ENCODE data around the gene VPS18. TPM values are rescaled to one million over a fixed set of nuclear protein-coding genes. Genes with fewer than 3 reads are reported as not detected.

VPS18 gene
- total and polyA plus RNA-seq, 2 donors (not counting 1 experiment from before 2014, with no cell fraction given): 13.6 to 29.6 TPM

DNA sequence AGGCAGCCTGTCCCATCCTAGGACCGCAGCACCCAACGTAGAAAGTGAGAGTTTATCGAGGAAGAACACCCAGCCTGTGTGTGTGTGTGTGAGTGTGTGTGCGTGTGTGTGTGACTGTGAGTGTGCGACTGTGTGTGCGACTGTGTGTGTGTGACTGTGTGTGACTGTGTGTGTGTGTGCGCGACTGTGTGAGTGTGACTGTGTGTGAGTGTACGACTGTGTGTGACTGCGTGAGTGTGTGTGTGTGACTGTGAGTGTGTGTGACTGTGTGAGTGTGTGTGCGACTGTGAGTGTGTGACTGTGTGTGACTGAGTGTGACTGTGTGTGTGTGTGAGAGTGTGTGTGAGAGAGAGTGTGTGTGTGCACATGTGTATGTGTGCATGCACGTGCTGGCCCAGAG is 19.8 kb downstream of the VPS18 start:
- no peak for ATAC-seq (ENCODE audit: low read depth)
- no peaks in the 10 kb centered on the region for H3K9me3 ChIP-seq (ENCODE audit: control extremely low read depth in 1 of 3, control insufficient read depth in 2 of 3, insufficient read depth in 1 of 3, low read length in 2 of 3)
- intact Hi-C loops (cut with micrococcal nuclease): no loop called here
- no peak overlapping the region for H3K27ac Mint-ChIP-seq
- no peaks in the 10 kb centered on the region for H3K9me3 Mint-ChIP-seq (ENCODE audit: insufficient read depth)
- no peak overlapping the region for H3K9ac ChIP-seq (ENCODE audit: low read length)
- H4K20me1 ChIP-seq (ENCODE audit: control insufficient read depth, insufficient read depth, low read length, poor library complexity, severe bottlenecking): no peaks in the 10 kb centered on the region
- no peaks in the 10 kb centered on the region for H3K4me1 Mint-ChIP-seq
- 93% methylated on average over 12 of the region's 12 CpGs for WGBS (ENCODE audit: insufficient coverage)
- no peaks in the 10 kb centered on the region for H3K79me2 ChIP-seq (ENCODE audit: control insufficient read depth, insufficient read depth, low read length)
- H3K4me3 Mint-ChIP-seq: no peak overlapping the region
- H3K27me3 Mint-ChIP-seq: no peaks in the 10 kb centered on the region
- ChIA-PET POLR2A (no interaction called here), CTCF (interaction anchor here (0.8 to 2.4 kb wide), 3 partner anchors 8 to 272 kb away, joined by 3 to 9 read pairs (median 7); no protein-coding TSS in a partner anchor)
- H3K4me3 ChIP-seq (ENCODE audit: control extremely low read depth in 1 of 5, extremely low read depth in 1 of 5, insufficient read depth in 1 of 5, low read depth in 2 of 5, low read length in 4 of 5): no peak overlapping the region
- H3K27me3 ChIP-seq (replicated peaks in 1 of 4; ENCODE audit: control extremely low read depth in 1 of 4, control insufficient read depth in 3 of 4, insufficient read depth in 4 of 4, low read length in 3 of 4): no peaks in the 10 kb centered on the region
- no peak overlapping the region for H3K4me2 ChIP-seq (replicated peaks; ENCODE audit: low read depth, low read length, poor library complexity, severe bottlenecking)
- no peaks in the 10 kb centered on the region for H3K4me1 ChIP-seq (ENCODE audit: control insufficient read depth in 2 of 2, insufficient read depth in 2 of 2, low read length in 2 of 2)
- DNase-seq: no peak
- H2AFZ ChIP-seq (ENCODE audit: insufficient read depth, low read depth, low read length, poor library complexity, severe bottlenecking): no peak overlapping the region
- TF ChIP-seq, protein P1, sequence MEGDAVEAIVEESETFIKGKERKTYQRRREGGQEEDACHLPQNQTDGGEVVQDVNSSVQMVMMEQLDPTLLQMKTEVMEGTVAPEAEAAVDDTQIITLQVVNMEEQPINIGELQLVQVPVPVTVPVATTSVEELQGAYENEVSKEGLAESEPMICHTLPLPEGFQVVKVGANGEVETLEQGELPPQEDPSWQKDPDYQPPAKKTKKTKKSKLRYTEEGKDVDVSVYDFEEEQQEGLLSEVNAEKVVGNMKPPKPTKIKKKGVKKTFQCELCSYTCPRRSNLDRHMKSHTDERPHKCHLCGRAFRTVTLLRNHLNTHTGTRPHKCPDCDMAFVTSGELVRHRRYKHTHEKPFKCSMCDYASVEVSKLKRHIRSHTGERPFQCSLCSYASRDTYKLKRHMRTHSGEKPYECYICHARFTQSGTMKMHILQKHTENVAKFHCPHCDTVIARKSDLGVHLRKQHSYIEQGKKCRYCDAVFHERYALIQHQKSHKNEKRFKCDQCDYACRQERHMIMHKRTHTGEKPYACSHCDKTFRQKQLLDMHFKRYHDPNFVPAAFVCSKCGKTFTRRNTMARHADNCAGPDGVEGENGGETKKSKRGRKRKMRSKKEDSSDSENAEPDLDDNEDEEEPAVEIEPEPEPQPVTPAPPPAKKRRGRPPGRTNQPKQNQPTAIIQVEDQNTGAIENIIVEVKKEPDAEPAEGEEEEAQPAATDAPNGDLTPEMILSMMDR (IDR thresholded peaks at IDR 0.05): no peak
- no peak for TF ChIP-seq EZH2 (IDR thresholded peaks at IDR 0.05; ENCODE audit: borderline replicate concordance, insufficient read depth, low read depth, low read length, poor library complexity, severe bottlenecking)
- H3K27ac ChIP-seq (ENCODE audit: low read length in 2 of 2): no peak overlapping the region
- no peaks in the 10 kb centered on the region for H3K36me3 ChIP-seq (replicated peaks in 1 of 2; ENCODE audit: control extremely low read depth in 1 of 2, control insufficient read depth in 1 of 2, extremely low read depth in 1 of 2, insufficient read depth in 2 of 2, low read length in 1 of 2)

DNA sequence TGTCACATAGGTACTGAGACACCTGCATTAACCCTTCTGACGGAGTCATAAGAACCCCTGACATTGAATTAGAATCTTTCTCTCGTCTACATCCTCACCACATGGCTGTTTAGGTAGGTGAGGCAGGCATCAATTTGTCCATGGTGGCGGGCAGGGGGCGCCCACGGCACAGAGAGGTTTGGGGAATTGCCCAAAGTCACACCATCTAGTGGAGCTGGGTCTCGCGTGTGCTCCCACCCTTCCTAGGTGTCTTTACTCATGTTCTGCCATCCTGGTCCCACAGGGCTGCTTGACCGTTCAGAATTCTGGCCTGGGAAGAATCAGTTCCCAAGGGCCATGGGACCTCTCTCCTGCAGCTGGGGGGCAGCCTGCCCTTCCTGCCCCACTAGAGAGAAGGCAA is 20.2 kb downstream of the VPS18 start:
- DNase-seq (no peak), ATAC-seq (ENCODE audit: low read depth) (no peak)
- H3K36me3 ChIP-seq (replicated peaks in 1 of 2; ENCODE audit: control extremely low read depth in 1 of 2, control insufficient read depth in 1 of 2, extremely low read depth in 1 of 2, insufficient read depth in 2 of 2, low read length in 1 of 2): no peaks in the 10 kb centered on the region
- no peak overlapping the region for H3K4me3 Mint-ChIP-seq
- no peak overlapping the region for H3K4me3 ChIP-seq (ENCODE audit: control extremely low read depth in 1 of 5, extremely low read depth in 1 of 5, insufficient read depth in 1 of 5, low read depth in 2 of 5, low read length in 4 of 5)
- WGBS (ENCODE audit: insufficient coverage): 74% methylated on average over 6 of the region's 8 CpGs
- H3K27me3 ChIP-seq (replicated peaks in 1 of 4; ENCODE audit: control extremely low read depth in 1 of 4, control insufficient read depth in 3 of 4, insufficient read depth in 4 of 4, low read length in 3 of 4): no peaks in the 10 kb centered on the region
- H3K9me3 ChIP-seq (ENCODE audit: control extremely low read depth in 1 of 3, control insufficient read depth in 2 of 3, insufficient read depth in 1 of 3, low read length in 2 of 3): no peaks in the 10 kb centered on the region
- ChIA-PET POLR2A (no interaction called here), CTCF (interaction anchor here (0.8 to 2.4 kb wide), 5 partner anchors 8 to 272 kb away, joined by 3 to 9 read pairs (median 3); no protein-coding TSS in a partner anchor)
- H3K4me1 Mint-ChIP-seq: no peaks in the 10 kb centered on the region
- H2AFZ ChIP-seq (ENCODE audit: insufficient read depth, low read depth, low read length, poor library complexity, severe bottlenecking): no peak overlapping the region
- no peaks in the 10 kb centered on the region for H3K4me1 ChIP-seq (ENCODE audit: control insufficient read depth in 2 of 2, insufficient read depth in 2 of 2, low read length in 2 of 2)
- intact Hi-C loops (cut with micrococcal nuclease): no loop called here
- no peaks in the 10 kb centered on the region for H3K27me3 Mint-ChIP-seq
- H3K27ac Mint-ChIP-seq: no peak overlapping the region
- no peak overlapping the region for H3K27ac ChIP-seq (ENCODE audit: low read length in 2 of 2)
- H3K9me3 Mint-ChIP-seq (ENCODE audit: insufficient read depth): no peaks in the 10 kb centered on the region
- no peaks in the 10 kb centered on the region for H3K79me2 ChIP-seq (ENCODE audit: control insufficient read depth, insufficient read depth, low read length)
- TF ChIP-seq, protein P1 (IDR thresholded peaks at IDR 0.05): no peak
- TF ChIP-seq EZH2 (IDR thresholded peaks at IDR 0.05; ENCODE audit: borderline replicate concordance, insufficient read depth, low read depth, low read length, poor library complexity, severe bottlenecking): no peak
- H4K20me1 ChIP-seq (ENCODE audit: control insufficient read depth, insufficient read depth, low read length, poor library complexity, severe bottlenecking): no peaks in the 10 kb centered on the region
- H3K9ac ChIP-seq (ENCODE audit: low read length): no peak overlapping the region
- no peak overlapping the region for H3K4me2 ChIP-seq (replicated peaks; ENCODE audit: low read depth, low read length, poor library complexity, severe bottlenecking)

Measured in B cell (primary cell).